ENCODE measurements around the gene SGSH.
A peak's percentile ranks its signal among the peaks of the same experiment; 100 is the strongest.
"Not testable (repeated sequence)": the region's sequence is repeated elsewhere in the genome, so short reads cannot be mapped to it uniquely, and the experiment has no call there.

SGSH gene

DNA sequence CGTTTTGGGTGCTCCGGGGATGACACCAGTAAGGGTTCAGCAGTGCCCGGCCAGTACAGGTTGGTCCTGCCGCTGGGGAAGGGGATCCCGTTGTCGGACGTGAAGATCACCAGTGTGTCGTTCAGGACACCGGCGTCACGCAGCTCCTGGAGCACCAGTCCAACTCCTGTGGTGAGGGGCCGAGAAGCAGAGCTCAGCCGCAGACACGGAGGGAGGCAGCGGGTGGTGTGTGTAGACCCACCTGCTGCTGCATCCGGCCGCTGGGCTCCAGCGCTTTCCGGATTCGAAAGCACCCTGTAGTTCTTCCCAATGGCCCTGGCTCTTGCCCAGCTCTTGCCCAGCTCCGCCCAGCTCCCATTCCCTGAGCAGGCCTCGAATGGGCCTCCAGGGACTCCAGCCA, 8.0 kb downstream of the SGSH start:
- DNase-seq (ENCODE audit: low read depth in 3 of 3, low spot score in 1 of 3): no peak

DNA sequence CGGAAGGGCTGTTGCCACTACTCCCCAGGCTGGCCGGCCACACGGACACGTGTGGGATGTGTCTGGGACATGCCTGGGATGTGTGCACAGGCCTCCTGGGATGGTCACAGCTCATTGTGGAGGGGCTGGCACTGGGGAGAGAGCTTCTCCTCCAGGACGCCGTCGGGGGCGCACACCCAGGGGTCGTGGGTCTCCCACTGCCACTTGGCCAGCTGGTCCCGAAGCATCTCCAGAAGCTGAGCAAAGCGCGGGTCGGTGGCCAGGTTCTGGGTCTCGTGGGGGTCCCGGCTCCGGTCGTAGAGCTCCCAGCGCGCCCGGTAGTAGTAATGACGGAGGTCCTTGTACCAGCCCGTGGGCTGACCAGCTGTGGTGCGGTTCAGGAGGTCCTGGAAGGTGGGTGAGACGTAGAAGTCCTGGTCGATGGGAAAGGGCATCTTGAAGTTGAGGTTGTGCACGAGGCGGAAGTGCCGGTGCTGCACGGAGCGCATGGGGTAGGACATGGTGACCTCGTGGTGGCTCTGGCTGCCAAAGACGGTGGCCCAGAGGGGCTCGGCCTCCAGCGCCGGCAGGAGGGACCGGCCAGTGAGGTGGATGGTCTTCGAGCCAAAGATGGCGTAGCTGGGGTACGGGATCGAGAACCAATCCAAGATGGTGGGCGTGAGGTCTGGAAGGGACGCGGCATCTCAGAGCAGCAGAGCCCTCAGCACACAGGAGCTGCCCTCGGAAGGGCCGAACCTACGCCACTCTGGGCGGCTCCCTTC, 9.6 kb downstream of the SGSH start:
- DNase-seq (ENCODE audit: low read depth in 3 of 3, low spot score in 1 of 3): no peak

- DNase-seq (ENCODE audit: low read depth in 3 of 3, low spot score in 1 of 3): no peak
These were observed 10.4 kb downstream of the SGSH start for GRCh38 chr17:80209765-80210164.

DNA sequence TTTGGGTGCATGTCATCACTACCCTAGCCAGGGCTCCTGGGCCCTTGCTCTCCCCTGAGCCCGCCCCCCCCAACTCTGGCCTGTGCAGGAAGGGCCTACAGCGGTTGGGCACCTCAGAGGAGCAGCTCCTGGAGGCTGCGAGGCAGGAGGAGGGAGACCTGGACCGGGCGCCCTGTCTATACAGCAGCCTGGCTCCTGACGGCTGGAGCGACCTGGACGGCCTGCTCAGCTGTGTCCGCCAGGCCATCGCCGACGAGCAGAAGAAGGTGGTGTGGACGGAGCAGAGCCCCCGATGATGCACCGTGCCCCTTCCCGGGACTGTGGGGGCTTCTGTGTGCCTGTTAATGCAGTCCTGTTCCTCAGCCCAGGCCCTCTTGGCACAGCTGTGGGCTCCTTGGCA, 12.1 kb downstream of the SGSH start:
- DNase-seq (ENCODE audit: low read depth in 3 of 3, low spot score in 1 of 3): no peak

- no peak for DNase-seq (ENCODE audit: low read depth in 3 of 3, low spot score in 1 of 3)
These were observed 14.3 kb downstream of the SGSH start for GRCh38 chr17:80205811-80206210.

GRCh38 chr17:80204626-80205468, 15.3 kb downstream of the SGSH start:
- DNase-seq (ENCODE audit: low read depth in 3 of 3, low spot score in 1 of 3): no peak

DNA sequence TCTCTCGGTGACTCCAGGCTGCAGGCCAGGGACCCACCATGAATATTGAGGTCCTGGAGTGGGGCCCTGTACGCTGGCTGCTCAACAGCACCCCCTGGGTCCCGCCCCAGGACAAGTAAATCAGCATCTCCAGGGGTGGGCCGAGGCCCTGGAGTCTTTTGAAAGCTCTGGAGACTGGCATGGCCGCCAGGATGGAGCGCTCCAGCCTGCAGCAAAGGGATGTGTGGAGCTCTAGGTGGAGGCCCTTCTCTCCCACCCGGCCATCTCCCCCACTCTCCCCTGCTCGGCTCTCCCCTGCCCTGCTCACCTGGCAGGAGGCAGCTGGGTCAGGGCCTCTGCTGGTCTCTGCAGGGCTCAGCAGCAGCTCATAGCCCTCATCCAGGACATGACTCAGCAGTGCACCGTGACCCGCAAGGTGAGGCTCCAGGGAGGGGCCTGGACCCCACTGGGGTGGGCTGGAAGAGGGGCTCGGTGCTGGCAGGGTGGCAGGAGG, 16.6 kb downstream of the SGSH start:
- no peak for DNase-seq (ENCODE audit: low read depth in 3 of 3, low spot score in 1 of 3)

GRCh38 chr17:80202197-80202596, 17.9 kb downstream of the SGSH start:
- no peak for DNase-seq (ENCODE audit: low read depth in 3 of 3, low spot score in 1 of 3)

DNA sequence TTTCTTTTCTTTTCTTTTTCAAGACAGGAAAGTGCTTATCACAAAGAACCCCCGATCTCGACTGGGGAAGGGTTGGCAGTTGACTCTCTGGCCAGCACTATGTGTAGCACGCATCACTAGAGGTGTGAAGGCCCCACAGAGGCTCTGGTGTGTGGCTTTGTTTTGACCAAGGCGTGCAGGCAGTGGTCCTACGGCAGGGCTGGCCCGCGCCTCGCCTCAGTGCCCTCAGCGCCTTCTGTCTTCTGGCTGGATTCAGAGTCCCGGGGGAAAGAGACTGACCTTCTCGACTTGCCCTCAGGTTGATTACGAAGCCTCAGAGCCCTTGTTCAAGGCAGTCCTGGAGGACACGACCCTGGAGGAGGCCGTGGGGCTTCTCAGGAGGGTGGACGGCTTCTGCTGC, 18.7 kb downstream of the SGSH start:
- DNase-seq (ENCODE audit: low read depth in 3 of 3, low spot score in 1 of 3): no peak

DNA sequence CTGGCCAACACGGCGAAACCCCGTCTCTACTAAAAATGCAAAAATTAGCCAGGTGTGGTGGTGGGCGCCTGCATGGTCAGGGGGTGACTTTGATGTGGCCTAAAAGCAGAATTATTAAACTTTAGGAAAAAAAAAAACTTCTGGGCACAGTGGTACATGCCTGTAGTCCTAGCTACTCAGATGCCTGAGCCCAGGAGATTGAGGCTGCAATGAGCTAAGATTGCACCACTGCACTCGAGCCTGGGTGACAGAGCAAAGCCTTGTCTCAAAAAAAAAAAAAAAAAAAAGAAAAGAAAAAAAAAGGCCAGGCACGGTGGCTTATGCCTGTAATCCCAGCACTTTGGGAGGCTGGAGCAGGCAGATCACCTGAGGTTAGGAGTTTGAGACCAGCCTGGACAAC, 20.8 kb downstream of the SGSH start:
- DNase-seq (ENCODE audit: low read depth in 3 of 3, low spot score in 1 of 3): not testable (repeated sequence)

DNA sequence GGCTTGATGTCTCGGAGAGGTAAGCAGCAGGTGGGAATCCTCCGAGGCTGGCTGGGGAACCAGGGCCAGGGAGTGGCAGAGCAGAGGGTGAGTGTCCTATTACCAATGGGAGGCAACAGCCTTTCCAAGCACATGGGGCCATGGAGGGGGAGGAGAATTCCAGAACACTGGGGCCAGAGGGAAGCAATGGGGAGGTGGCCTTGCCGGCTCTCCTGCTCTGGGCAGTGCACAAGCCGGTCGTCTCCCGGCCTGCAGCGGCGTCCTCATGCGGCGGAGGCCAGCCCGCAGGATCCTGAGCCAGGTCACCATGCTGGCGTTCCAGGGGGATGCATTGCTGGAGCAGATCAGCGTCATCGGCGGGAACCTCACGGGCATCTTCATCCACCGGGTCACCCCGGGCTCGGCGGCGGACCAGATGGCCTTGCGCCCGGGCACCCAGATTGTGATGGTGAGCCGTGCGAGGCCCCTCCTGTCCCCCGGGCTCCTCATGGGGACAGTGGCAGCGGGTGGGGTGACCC, 21.9 kb downstream of the SGSH start:
- no peak for DNase-seq (ENCODE audit: low read depth in 3 of 3, low spot score in 1 of 3)

DNA sequence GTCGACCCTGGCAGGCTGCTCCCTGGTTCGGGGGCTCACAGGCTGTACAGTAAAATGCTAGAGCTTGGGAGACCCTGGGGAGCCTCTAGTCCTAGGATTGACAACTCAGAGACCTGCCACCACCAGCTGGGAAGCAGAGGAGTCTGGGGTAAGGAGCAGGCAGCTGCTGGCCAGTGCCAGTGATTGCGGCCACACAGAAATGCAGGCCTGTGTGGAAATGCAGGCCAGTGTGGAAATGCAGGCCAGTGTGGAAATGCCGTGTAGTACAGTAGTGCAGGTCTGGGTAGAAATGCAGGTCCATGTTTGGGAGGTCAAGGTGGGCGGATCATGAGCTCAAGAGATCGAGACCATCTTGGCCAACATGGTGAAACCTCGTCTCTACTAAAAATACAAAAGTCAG, 23.5 kb downstream of the SGSH start:
- no peak for DNase-seq (ENCODE audit: low read depth in 3 of 3, low spot score in 1 of 3)

GRCh38 chr17:80195671-80196529, 24.2 kb downstream of the SGSH start:
- peak; percentile 28 to 53 (median 35) for DNase-seq (ENCODE audit: low read depth in 3 of 3, low spot score in 1 of 3)

- DNase-seq (ENCODE audit: low read depth in 3 of 3, low spot score in 1 of 3): no peak
These were observed 25.0 kb downstream of the SGSH start for GRCh38 chr17:80195141-80195540.

- DNase-seq (ENCODE audit: low read depth in 3 of 3, low spot score in 1 of 3): no peak
These were observed 28.1 kb downstream of the SGSH start for GRCh38 chr17:80191865-80192661.

GRCh38 chr17:80191192-80191591, 28.9 kb downstream of the SGSH start:
- no peak for DNase-seq (ENCODE audit: low read depth in 3 of 3, low spot score in 1 of 3)

GRCh38 chr17:80190716-80191115, 29.4 kb downstream of the SGSH start:
- no peak for DNase-seq (ENCODE audit: low read depth in 3 of 3, low spot score in 1 of 3)

- DNase-seq (ENCODE audit: low read depth in 3 of 3, low spot score in 1 of 3): no peak
These were observed 30.5 kb downstream of the SGSH start for GRCh38 chr17:80189611-80190010.

DNA sequence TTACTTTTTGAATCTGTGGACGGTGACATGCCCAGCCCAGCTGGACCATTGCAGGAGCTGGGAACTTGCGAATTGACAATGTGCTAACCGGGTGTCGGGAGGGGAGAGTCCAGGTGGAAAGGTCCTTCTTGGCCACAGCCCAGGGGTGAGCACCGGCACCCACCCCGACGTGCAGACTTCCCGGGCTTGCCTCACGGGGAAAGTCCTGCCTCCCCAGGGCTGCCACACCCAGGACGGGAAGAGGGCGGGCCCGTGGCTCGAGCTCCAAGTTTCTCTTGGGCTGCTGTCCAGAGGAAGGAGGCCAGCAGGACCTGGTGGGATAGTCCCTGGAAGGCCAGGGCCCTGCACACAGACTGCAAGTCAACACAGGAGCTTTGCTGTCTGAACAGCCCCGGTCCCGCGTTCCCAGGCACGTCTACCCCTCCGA, 32.6 kb downstream of the SGSH start:
- DNase-seq (ENCODE audit: low read depth in 3 of 3, low spot score in 1 of 3): no peak

DNA sequence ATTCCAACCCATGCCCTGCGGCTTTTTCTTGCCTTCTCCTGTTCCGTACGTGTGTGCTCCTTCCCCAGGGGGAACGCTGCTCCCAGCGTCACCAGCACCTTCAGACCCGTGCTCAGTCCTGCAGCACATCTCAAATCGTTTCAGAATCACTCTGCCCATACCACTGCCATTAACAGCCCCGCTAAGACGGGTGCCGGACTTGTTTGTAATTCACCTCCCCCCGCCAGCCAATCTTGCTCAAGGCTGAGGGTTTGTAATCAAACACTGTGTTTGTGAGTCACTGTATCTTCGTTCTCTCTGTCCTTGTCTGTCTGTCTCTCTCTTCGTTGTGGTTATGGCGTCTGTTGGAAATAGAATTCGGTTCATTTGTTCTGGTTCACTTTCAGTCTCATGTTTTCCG, 33.0 kb downstream of the SGSH start:
- DNase-seq (ENCODE audit: low read depth in 3 of 3, low spot score in 1 of 3): no peak
